ENCODE data around the gene MAP1A.
"Not testable (repeated sequence)": the region's sequence is repeated elsewhere in the genome, so short reads cannot be mapped to it uniquely, and the experiment has no call there.

MAP1A gene

DNA sequence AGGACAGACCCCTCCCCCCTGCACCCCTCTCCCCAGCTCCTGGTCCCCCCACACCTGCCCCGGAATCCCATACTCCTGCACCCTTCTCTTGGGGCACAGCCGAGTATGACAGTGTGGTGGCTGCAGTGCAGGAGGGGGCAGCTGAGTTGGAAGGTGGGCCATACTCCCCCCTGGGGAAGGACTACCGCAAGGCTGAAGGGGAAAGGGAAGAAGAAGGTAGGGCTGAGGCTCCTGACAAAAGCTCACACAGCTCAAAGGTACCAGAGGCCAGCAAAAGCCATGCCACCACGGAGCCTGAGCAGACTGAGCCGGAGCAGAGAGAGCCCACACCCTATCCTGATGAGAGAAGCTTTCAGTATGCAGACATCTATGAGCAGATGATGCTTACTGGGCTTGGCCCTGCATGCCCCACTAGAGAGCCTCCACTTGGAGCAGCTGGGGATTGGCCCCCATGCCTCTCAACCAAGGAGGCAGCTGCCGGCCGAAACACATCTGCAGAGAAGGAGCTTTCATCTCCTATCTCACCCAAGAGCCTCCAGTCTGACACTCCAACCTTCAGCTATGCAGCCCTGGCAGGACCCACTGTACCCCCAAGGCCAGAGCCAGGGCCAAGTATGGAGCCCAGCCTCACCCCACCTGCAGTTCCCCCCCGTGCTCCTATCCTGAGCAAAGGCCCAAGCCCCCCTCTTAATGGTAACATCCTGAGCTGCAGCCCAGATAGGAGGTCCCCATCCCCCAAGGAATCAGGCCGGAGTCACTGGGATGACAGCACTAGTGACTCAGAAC lies 9.8 kb downstream of the MAP1A start:
- no peak for DNase-seq (ENCODE audit: low read depth)
- no peak overlapping the region for H3K4me3 ChIP-seq (ENCODE audit: low read depth, low read length)

DNA sequence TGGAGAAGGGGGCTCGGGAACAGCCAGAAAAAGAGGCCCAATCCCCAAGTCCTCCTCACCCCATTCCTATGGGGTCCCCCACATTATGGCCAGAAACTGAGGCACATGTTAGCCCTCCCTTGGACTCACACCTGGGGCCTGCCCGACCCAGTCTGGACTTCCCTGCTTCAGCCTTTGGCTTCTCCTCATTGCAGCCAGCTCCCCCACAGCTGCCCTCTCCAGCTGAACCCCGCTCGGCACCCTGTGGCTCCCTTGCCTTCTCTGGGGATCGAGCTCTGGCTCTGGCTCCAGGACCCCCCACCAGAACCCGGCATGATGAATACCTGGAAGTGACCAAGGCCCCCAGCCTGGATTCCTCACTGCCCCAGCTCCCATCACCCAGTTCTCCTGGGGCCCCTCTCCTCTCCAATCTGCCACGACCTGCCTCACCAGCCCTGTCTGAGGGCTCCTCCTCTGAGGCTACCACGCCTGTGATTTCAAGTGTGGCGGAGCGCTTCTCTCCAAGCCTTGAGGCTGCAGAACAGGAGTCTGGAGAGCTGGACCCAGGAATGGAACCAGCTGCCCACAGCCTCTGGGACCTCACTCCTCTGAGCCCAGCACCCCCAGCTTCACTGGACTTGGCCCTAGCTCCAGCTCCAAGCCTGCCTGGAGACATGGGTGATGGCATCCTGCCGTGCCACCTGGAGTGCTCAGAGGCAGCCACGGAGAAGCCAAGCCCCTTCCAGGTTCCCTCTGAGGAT lies 10.6 kb downstream of the MAP1A start:
- H3K4me3 ChIP-seq (ENCODE audit: low read depth, low read length), result no peak overlapping the region
- no peak for DNase-seq (ENCODE audit: low read depth)

GRCh38 chr15:43528542-43529007 lies 11.2 kb downstream of the MAP1A start:
- DNase-seq (ENCODE audit: low read depth), result no peak

GRCh38 chr15:43529141-43529540 lies 11.7 kb downstream of the MAP1A start:
- H3K4me3 ChIP-seq (ENCODE audit: low read depth, low read length), result no peak overlapping the region

More at GRCh38 chr15:43528542-43529007, 11.2 kb downstream of the MAP1A start:
- no peak overlapping the region for H3K4me3 ChIP-seq (ENCODE audit: low read depth, low read length)

GRCh38 chr15:43529587-43530345 lies 12.4 kb downstream of the MAP1A start:
- H3K4me3 ChIP-seq (ENCODE audit: low read depth, low read length), result no peak overlapping the region

More at GRCh38 chr15:43529141-43529540, 11.7 kb downstream of the MAP1A start:
- DNase-seq (ENCODE audit: low read depth), result no peak

GRCh38 chr15:43531018-43531670 lies 13.7 kb downstream of the MAP1A start:
- no peak for DNase-seq (ENCODE audit: low read depth)
- no peak overlapping the region for H3K4me3 ChIP-seq (ENCODE audit: low read depth, low read length)

More at GRCh38 chr15:43529587-43530345, 12.4 kb downstream of the MAP1A start:
- no peak for DNase-seq (ENCODE audit: low read depth)

DNA sequence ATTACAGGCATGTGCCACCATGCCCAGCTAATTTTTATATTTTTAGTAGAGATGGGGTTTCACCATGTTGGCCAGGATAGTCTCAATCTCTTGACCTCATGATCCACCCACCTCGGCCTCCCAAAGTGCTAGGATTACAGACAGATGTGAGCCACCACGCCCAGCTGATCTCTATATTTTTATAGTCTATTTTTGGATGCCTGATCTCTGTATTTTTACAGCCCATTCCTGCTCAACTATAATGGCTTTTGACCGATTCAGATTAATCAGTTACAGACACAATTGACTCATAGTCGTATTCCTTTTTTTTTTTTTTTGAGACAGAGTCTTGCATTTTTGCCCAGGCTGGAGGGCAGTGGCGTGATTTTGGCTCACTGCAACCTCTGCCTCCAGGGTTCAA lies 15.4 kb downstream of the MAP1A start:
- not testable (repeated sequence) for H3K4me3 ChIP-seq (ENCODE audit: low read depth, low read length); DNase-seq (ENCODE audit: low read depth)

DNA sequence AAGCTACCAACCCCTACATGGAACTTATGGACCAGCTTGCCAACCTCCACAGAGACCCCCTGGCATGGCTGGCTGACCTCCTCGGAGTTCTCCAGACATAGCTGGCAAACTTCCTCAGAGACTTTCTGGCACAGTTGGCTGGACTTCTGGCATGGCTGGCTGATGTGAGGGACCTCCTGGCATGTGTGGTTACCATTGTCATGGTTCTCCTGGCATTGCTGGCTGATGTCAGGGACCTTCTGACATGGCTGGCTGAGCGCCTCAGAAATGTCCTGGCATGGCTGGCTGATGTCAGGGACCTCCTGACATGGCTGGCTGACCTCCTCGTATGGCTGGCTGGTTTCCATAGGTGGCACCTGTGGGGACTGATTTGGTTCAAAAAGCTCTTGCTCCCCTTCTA lies 17.5 kb downstream of the MAP1A start:
- no peak overlapping the region for H3K4me3 ChIP-seq (ENCODE audit: low read depth, low read length)
- no peak for DNase-seq (ENCODE audit: low read depth)

DNA sequence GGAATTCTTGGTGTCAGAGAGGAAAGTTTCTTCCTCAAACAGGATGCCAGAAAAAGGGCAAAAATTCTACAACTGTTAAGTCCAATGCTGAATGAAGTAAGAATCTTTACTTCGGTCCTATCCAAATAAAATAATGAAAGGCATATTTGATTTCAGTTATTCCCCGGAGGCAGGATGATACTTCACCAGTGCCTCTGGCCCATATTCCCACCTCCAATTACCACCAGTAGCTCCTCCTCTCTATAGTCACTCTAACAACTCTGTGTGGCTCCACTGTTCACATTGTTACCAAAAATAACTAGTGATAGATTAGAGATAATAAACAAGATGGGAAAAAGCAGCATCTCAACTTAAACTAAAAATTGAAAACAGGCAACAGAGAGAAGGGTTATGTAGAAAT lies 20.7 kb downstream of the MAP1A start:
- H3K4me3 ChIP-seq (ENCODE audit: low read depth, low read length), result no peak overlapping the region
- no peak for DNase-seq (ENCODE audit: low read depth)

DNA sequence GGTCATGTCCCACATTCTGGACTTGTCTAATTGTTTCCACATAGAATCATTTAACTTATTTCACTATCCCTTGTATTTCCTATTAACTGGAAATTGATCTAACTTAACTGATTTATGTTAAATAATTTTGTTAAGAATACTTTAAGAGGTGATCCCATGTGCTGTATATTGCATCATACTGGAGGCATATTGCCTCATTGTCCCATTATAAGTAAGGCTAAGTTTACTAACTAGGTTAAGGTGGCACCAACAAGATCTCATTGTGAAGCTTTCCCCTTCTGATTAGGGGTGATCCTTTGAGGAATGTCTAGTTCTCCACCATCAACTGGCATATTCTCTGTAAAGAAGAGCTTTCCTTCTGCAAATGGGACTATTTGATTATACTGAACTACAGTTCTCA lies 24.4 kb downstream of the MAP1A start:
- no peak for DNase-seq (ENCODE audit: low read depth)
- no peak overlapping the region for H3K4me3 ChIP-seq (ENCODE audit: low read depth, low read length)

DNA sequence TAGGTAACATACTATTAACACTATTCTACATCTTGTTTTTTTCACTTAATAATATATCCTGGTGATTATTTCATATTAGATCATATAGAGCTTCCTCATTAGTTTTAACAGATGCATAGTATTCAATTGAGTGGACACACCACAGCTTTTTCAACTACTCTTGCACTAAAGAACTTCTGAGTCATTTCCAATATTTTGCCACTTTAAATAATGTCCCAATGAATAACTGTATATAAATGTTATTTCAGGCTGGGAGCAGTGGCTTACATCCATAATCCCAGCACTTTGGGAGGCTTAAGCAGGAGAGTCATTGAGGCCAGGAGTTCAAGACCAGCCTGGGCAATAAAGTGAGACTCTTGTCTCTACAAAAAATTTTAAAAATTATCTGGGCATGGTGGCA lies 26.9 kb downstream of the MAP1A start:
- DNase-seq (ENCODE audit: low read depth), result no peak
- no peak overlapping the region for H3K4me3 ChIP-seq (ENCODE audit: low read depth, low read length)

DNA sequence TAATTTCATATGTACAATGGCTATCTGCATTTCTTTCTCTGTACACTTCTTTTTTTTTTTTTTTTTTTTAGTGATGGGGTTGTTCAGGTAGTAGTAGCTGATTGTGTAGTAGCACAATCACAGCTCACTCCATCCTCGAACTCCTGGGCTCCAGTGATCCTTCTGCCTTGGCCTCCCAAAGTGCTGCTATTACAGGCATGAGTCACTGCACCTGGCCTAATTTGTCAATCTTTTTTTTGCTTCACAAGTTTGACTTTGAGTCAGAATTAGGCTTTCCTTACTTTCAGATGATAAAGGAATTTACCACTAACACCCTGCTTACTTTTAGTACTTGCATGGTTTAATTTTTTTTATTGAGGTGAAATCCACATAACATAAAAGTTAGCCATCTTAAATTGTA lies 28.0 kb downstream of the MAP1A start:
- H3K4me3 ChIP-seq (ENCODE audit: low read depth, low read length), result no peak overlapping the region
- no peak for DNase-seq (ENCODE audit: low read depth)

- no peak for DNase-seq (ENCODE audit: low read depth)
- no peak overlapping the region for H3K4me3 ChIP-seq (ENCODE audit: low read depth, low read length)
Measured at GRCh38 chr15:43547539-43547938, 30.1 kb downstream of the MAP1A start.

- no peak for DNase-seq (ENCODE audit: low read depth)
- H3K4me3 ChIP-seq (ENCODE audit: low read depth, low read length), result no peak overlapping the region
Measured at GRCh38 chr15:43550527-43551363, 33.3 kb downstream of the MAP1A start.

DNA sequence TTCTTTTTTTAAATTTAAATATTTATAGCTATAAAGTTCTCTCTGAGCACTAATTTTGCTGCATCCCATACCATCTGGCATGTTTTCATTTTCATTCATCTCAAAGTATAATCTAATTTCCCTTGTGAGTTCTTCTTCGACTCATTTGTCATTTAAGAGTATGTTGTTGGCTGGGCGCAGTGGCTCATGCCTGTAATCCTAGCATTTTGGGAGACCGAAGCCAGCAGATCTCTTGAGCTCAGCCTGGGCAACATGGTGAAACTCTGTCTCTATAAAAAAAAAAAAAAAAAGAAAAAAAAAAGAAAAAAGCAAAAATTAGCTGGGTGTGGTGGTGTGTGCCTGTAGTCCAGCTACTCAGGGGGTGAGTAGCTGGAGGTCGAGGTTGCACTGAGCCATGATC lies 34.8 kb downstream of the MAP1A start:
- DNase-seq (ENCODE audit: low read depth), result no peak

DNA sequence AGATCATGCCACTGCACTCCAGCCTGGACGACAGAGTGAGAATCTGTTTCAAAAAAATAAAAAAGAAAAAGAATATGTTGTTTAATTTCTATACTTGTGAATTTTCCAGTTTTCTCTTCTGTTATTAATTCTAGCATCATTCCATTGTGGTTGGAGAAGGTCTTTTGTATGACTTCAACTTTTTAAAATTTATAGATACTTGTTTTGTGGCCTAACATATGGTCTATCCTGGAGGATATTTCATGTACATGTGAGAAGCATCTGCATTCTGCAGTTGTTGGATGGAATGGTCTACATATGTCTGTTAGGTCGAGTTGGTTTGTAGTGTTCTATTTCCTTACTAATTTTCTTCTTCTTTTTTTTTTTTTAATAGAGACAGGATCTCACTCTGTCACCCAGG lies 35.6 kb downstream of the MAP1A start:
- H3K4me3 ChIP-seq (ENCODE audit: low read depth, low read length), result no peak overlapping the region
- no peak for DNase-seq (ENCODE audit: low read depth)

More for the DNA sequence above, 34.8 kb downstream of the MAP1A start:
- H3K4me3 ChIP-seq (ENCODE audit: low read depth, low read length), result no peak overlapping the region

- H3K4me3 ChIP-seq (ENCODE audit: low read depth, low read length); DNase-seq (ENCODE audit: low read depth): not testable (repeated sequence)
Measured at GRCh38 chr15:43562753-43563152, 45.3 kb downstream of the MAP1A start.

DNA sequence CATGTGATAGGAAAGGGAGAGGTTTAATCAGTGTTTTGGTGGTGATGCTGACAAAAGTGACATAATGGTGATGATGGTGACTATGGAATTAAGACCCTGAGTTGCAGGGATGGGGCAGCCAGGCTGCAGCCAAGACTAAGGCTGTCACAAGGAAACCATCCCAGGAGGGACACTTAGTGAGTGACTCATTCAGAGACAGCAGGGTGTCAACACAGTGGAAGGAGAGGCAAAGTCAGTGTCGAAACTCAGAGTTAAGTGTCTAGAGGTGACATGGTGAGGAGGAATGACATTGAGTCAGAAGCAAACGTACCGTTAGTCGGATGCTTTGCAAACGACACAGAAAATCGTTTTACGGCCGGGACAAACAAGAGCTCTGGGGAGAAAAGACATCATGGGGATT lies 46.4 kb downstream of the MAP1A start:
- not testable (repeated sequence) for DNase-seq (ENCODE audit: low read depth); H3K4me3 ChIP-seq (ENCODE audit: low read depth, low read length)

GRCh38 chr15:43566615-43567014 lies 49.2 kb downstream of the MAP1A start:
- not testable (repeated sequence) for DNase-seq (ENCODE audit: low read depth); H3K4me3 ChIP-seq (ENCODE audit: low read depth, low read length)

All from skeletal muscle cell (primary cell).